MM.1S (cell line): ENCODE data around the gene WDPCP.

ENCODE experiments used
- DNase-seq: peaks from one replicate; pipeline ENCODE4 v3.0.0-alpha.2; 2015
- H2AFZ ChIP-seq: fragments of 300-600 bp; sonication (generic); 2 replicates; pipeline ENCODE4 v1.6.0; 2016; ENCODE audit warnings: antibody characterized with exemption, low read length
- H3F3A ChIP-seq: fragments of 300-600 bp; sonication (generic); 2 replicates; pipeline ENCODE4 v1.6.1; 2016; ENCODE audit warnings: mild to moderate bottlenecking, antibody characterized with exemption, low read length, moderate library complexity, mixed read lengths; ENCODE audit not compliant: insufficient read depth
- H3K27ac ChIP-seq: fragments of 300-600 bp; sonication (generic); 2 replicates; pipeline ENCODE4 v1.5.1; 2016; ENCODE audit warnings: mild to moderate bottlenecking, low read length
- H3K27me3 ChIP-seq: fragments of 300-600 bp; sonication (generic); replicated peaks from 2 replicates; pipeline ENCODE4 v1.6.0; 2016; ENCODE audit warnings: low read length; ENCODE audit not compliant: insufficient read depth
- H3K36me3 ChIP-seq: fragments of 300-600 bp; sonication (generic); replicated peaks from 2 replicates; pipeline ENCODE4 v1.6.1; 2016; ENCODE audit warnings: mild to moderate bottlenecking, low read length, mixed read lengths; ENCODE audit not compliant: insufficient read depth
- H3K4me1 ChIP-seq: fragments of 300-600 bp; sonication (generic); 2 replicates; pipeline ENCODE4 v1.6.1; 2016; ENCODE audit warnings: low read length, mixed read lengths
- H3K4me2 ChIP-seq: fragments of 300-600 bp; sonication (generic); 2 replicates; pipeline ENCODE4 v1.6.0; 2016; ENCODE audit warnings: low read depth, low read length
- H3K4me3 ChIP-seq: fragments of 300-600 bp; sonication (generic); 2 replicates; pipeline ENCODE4 v1.5.1; 2016; ENCODE audit warnings: low read length, mixed read lengths
- H3K79me2 ChIP-seq: fragments of 300-600 bp; sonication (generic); 2 replicates; pipeline ENCODE4 v1.6.1; 2016; ENCODE audit warnings: mixed run types, low read length, mixed read lengths
- H3K9ac ChIP-seq: fragments of 300-600 bp; sonication (generic); 2 replicates; pipeline ENCODE4 v1.6.1; 2016; ENCODE audit warnings: low read length, mixed read lengths
- H3K9me2 ChIP-seq: fragments of 300-600 bp; sonication (generic); replicated peaks from 2 replicates; pipeline ENCODE4 v1.6.1; 2016; ENCODE audit warnings: mild to moderate bottlenecking, low read length, mixed read lengths; ENCODE audit not compliant: insufficient read depth
- H3K9me3 ChIP-seq: fragments of 300-600 bp; sonication (generic); replicated peaks from 2 replicates; pipeline ENCODE4 v1.6.1; 2016; ENCODE audit warnings: mild to moderate bottlenecking, low read length, mixed read lengths; ENCODE audit not compliant: insufficient read depth
- H4K20me1 ChIP-seq: fragments of 300-600 bp; sonication (generic); 2 replicates; pipeline ENCODE4 v1.6.1; 2016; ENCODE audit warnings: mild to moderate bottlenecking, low read length, moderate library complexity, mixed read lengths; ENCODE audit not compliant: insufficient read depth
- CTCF ChIP-seq: fragments of 300-600 bp; sonication (generic); IDR thresholded peaks from 2 replicates; pipeline ENCODE4 v1.5.1; 2016; ENCODE audit warnings: antibody characterized with exemption, low read length, mixed read lengths
- EZH2 ChIP-seq: fragments of 300-600 bp; sonication (generic); optimal IDR thresholded peaks from 2 replicates; pipeline ENCODE3; 2017; ENCODE audit warnings: low read depth, mild to moderate bottlenecking, antibody characterized with exemption, low read length, mixed read lengths
- EZH2phosphoT487 ChIP-seq: fragments of 300-600 bp; sonication (generic); IDR thresholded peaks from 2 replicates; pipeline ENCODE4 v1.6.1; 2018; ENCODE audit warnings: antibody characterized with exemption, low read length

Gene WDPCP

GRCh38 chr2:63506320-63506719 lies 82.0 kb downstream of the WDPCP start:
- Histone ChIP-seq H3K36me3 (no peaks in the 10 kb centered on the region), H3K9me2 (no peaks in the 10 kb centered on the region), H3K9me3 (no peaks in the 10 kb centered on the region), H3K79me2 (no peaks in the 10 kb centered on the region), H3K4me2 (peak overlapping the region; percentile 42), H3K9ac (no peak overlapping the region), H3K27me3 (no peaks in the 10 kb centered on the region), H4K20me1 (no peaks in the 10 kb centered on the region), H3K4me3 (peak overlapping the region; percentile 14; the same call in 1 of the 2 replicates), H3K27ac (peak overlapping the region; percentile 24; the same call in 1 of the 2 replicates), H2AFZ (no peak overlapping the region), H3K4me1 (peaks cover 6% of the 10 kb centered on the region), H3F3A (peaks cover 10% of the 10 kb centered on the region; the same call in 1 of the 2 replicates)
- TF ChIP-seq EZH2phosphoT487: no peak
- TF ChIP-seq CTCF: no peak
- TF ChIP-seq EZH2: no peak
- DNase-seq: peak; percentile 57

- no peaks in the 10 kb centered on the region for H3K9me2 ChIP-seq
Observed at GRCh38 chr2:63503818-63504217, 84.5 kb downstream of the WDPCP start.

GRCh38 chr2:63500398-63500797 lies 87.9 kb downstream of the WDPCP start:
- Histone ChIP-seq H3K27me3 (no peaks in the 10 kb centered on the region), H3K9me2 (no peaks in the 10 kb centered on the region), H3K36me3 (no peaks in the 10 kb centered on the region), H3K4me3 (no peak overlapping the region), H4K20me1 (no peaks in the 10 kb centered on the region), H3K9me3 (no peaks in the 10 kb centered on the region), H3K79me2 (no peaks in the 10 kb centered on the region), H3K9ac (no peak overlapping the region), H3K4me1 (peaks cover 6% of the 10 kb centered on the region), H3F3A (no peaks in the 10 kb centered on the region), H2AFZ (no peak overlapping the region), H3K4me2 (no peak overlapping the region), H3K27ac (no peak overlapping the region)
- TF ChIP-seq CTCF: no peak
- no peak for TF ChIP-seq EZH2
- TF ChIP-seq EZH2phosphoT487: no peak
- DNase-seq: no peak

More at GRCh38 chr2:63503818-63504217, 84.5 kb downstream of the WDPCP start:
- DNase-seq: no peak
- H3K27me3 ChIP-seq: no peaks in the 10 kb centered on the region
- H3K79me2 ChIP-seq: no peaks in the 10 kb centered on the region
- H3K4me3 ChIP-seq: no peak overlapping the region
- TF ChIP-seq EZH2phosphoT487 (no peak), EZH2 (no peak), CTCF (no peak)
- no peak overlapping the region for H2AFZ ChIP-seq
- no peak overlapping the region for H3K9ac ChIP-seq
- no peak overlapping the region for H3K27ac ChIP-seq
- H3K36me3 ChIP-seq: no peaks in the 10 kb centered on the region
- no peak overlapping the region for H3K4me2 ChIP-seq
- H4K20me1 ChIP-seq: no peaks in the 10 kb centered on the region
- peaks cover 10% of the 10 kb centered on the region; the same call in 1 of the 2 replicates for H3F3A ChIP-seq
- peaks cover 8% of the 10 kb centered on the region for H3K4me1 ChIP-seq
- H3K9me3 ChIP-seq: no peaks in the 10 kb centered on the region
